H1 (cell line): ENCODE measurements around the gene ENPP7. TPM values are rescaled to one million over a fixed set of nuclear protein-coding genes. Genes with fewer than 3 reads are reported as not detected.

ENCODE experiments used
- CTCF ChIA-PET: fragments of 300-600 bp; sonication (Branson Sonifier 250); formaldehyde crosslinking; loops from one replicate; lab custom pipeline; 2021; ENCODE audit not compliant: partially characterized antibody; lab: Charles Lee
- POLR2A ChIA-PET: fragments of 300-600 bp; sonication (Branson Sonifier 250); formaldehyde crosslinking; loops from one replicate; lab custom pipeline; 2021; ENCODE audit warnings: inconsistent platforms; ENCODE audit not compliant: partially characterized antibody; lab: Charles Lee
- DNase-seq, 2 experiments: peaks; one replicate each; pipeline versions ENCODE4 v3.0.0 to v3.0.0-alpha.2; 2010 to 2022; ENCODE audit warnings: low spot score in 2 of 2, low read depth in 1 of 2, mixed read lengths in 1 of 2
- FAIRE-seq: peaks from 2 replicates; lab custom pipeline; 2011; peaks lifted over from hg19 to GRCh38; lab: Jason Lieb, UNC
- H2AFZ ChIP-seq: 2 replicates; pipeline ENCODE4 v1.8.1; 2012; ENCODE audit warnings: low read length, inconsistent platforms
- H2AK5ac ChIP-seq: 2 replicates; pipeline ENCODE4 v1.6.1; 2013; ENCODE audit warnings: low read depth, low read length
- H2BK120ac ChIP-seq: replicated peaks from 2 replicates; pipeline ENCODE3; 2013; ENCODE audit warnings: low read depth, low read length, inconsistent platforms
- H2BK12ac ChIP-seq: 2 replicates; pipeline ENCODE4 v1.6.1; 2013; ENCODE audit warnings: low read depth, low read length
- H2BK15ac ChIP-seq: 2 replicates; pipeline ENCODE4 v1.6.1; 2013; ENCODE audit warnings: low read length
- H2BK20ac ChIP-seq: 2 replicates; pipeline ENCODE4 v1.6.1; 2013; ENCODE audit warnings: low read length
- H2BK5ac ChIP-seq: 2 replicates; pipeline ENCODE4 v1.6.1; 2013; ENCODE audit warnings: low read depth, low read length
- H3K14ac ChIP-seq: 2 replicates; pipeline ENCODE4 v1.6.1; 2013; ENCODE audit warnings: inconsistent platforms; ENCODE audit not compliant: insufficient read length
- H3K18ac ChIP-seq: 2 replicates; pipeline ENCODE4 v1.6.1; 2013; ENCODE audit warnings: low read length; ENCODE audit errors: extremely low read depth
- H3K23ac ChIP-seq: 2 replicates; pipeline ENCODE4 v1.6.1; 2013; ENCODE audit warnings: inconsistent platforms; ENCODE audit not compliant: insufficient read length
- H3K23me2 ChIP-seq: 2 replicates; pipeline ENCODE4 v1.6.1; 2013; ENCODE audit warnings: low read depth, low read length
- H3K27ac ChIP-seq: 2 replicates; pipeline ENCODE4 v1.6.1; 2011; ENCODE audit warnings: low read depth, low read length, inconsistent platforms
- H3K27me3 ChIP-seq, 4 experiments: replicated peaks in 1 of 4; 1 replicate in 1 of 4; 2 replicates in 3 of 4; pipeline versions ENCODE4 v1.6.1 to v1.8.1; 2011 to 2013; ENCODE audit warnings: low read length in 3 of 4, mild to moderate bottlenecking in 3 of 4, inconsistent platforms in 2 of 4, mixed read lengths in 2 of 4, moderate library complexity in 1 of 4; ENCODE audit not compliant: control insufficient read depth in 3 of 4, insufficient read depth in 3 of 4; ENCODE audit errors: extremely low read depth in 1 of 4
- H3K36me3 ChIP-seq, 4 experiments: 2 replicates each; pipeline versions ENCODE4 v1.6.1 to v1.8.1; 2011 to 2013; ENCODE audit warnings: mild to moderate bottlenecking in 4 of 4, low read length in 3 of 4, moderate library complexity in 2 of 4, control low read depth in 1 of 4, inconsistent platforms in 1 of 4; ENCODE audit not compliant: insufficient read depth in 4 of 4, control insufficient read depth in 2 of 4
- H3K4ac ChIP-seq: replicated peaks from 2 replicates; pipeline ENCODE3; 2013; ENCODE audit warnings: low read length, low read depth, mixed read lengths, inconsistent platforms; ENCODE audit not compliant: insufficient read length
- H3K4me1 ChIP-seq, 4 experiments: replicated peaks in 1 of 4; 1 replicate in 1 of 4; 2 replicates in 3 of 4; pipeline versions ENCODE4 v1.6.1 to v1.8.1; 2011 to 2013; ENCODE audit warnings: low read length in 3 of 4, inconsistent platforms in 2 of 4, mixed read lengths in 1 of 4; ENCODE audit not compliant: insufficient read depth in 4 of 4, control insufficient read depth in 3 of 4
- H3K4me2 ChIP-seq, 2 experiments: 2 replicates each; pipeline versions ENCODE4 v1.6.1 to v1.8.1; 2011 to 2013; ENCODE audit warnings: low read depth in 2 of 2, low read length in 2 of 2, control low read depth in 1 of 2, inconsistent platforms in 1 of 2, mild to moderate bottlenecking in 1 of 2; ENCODE audit not compliant: insufficient read depth in 1 of 2
- H3K4me3 ChIP-seq, 4 experiments: fragments of 200-600, 300-600 bp in 1 of 4; sonication (generic), shearing (Covaris generic), sonication (Bioruptor Twin) in 1 of 4; 2 replicates each; pipeline versions ENCODE4 v1.5.1 to v1.8.1; 2011 to 2016; ENCODE audit warnings: low read length in 4 of 4, low read depth in 3 of 4, control low read depth in 2 of 4, inconsistent platforms in 2 of 4, mild to moderate bottlenecking in 2 of 4, mixed read lengths in 1 of 4, moderate library complexity in 1 of 4; ENCODE audit not compliant: insufficient read depth in 2 of 4; ENCODE audit errors: extremely low read depth in 1 of 4
- H3K56ac ChIP-seq: replicated peaks from 2 replicates; pipeline ENCODE3; 2013; ENCODE audit warnings: low read depth, mild to moderate bottlenecking, mixed read lengths, low read length, inconsistent platforms; ENCODE audit not compliant: insufficient read length
- H3K79me1 ChIP-seq: 2 replicates; pipeline ENCODE4 v1.6.1; 2013; ENCODE audit warnings: low read depth, low read length, control low read depth
- H3K79me2 ChIP-seq, 2 experiments: 2 replicates each; pipeline versions ENCODE4 v1.6.1 to v1.8.1; 2012 to 2013; ENCODE audit warnings: low read length in 2 of 2, mild to moderate bottlenecking in 2 of 2, inconsistent platforms in 1 of 2; ENCODE audit not compliant: insufficient read depth in 2 of 2, control insufficient read depth in 1 of 2
- H3K9ac ChIP-seq, 4 experiments: replicated peaks in 1 of 4; 1 replicate in 1 of 4; 2 replicates in 3 of 4; pipeline versions ENCODE4 v1.6.1 to v1.8.1; 2011 to 2013; ENCODE audit warnings: low read depth in 3 of 4, low read length in 3 of 4, control low read depth in 2 of 4, mild to moderate bottlenecking in 2 of 4, moderate library complexity in 2 of 4, inconsistent platforms in 1 of 4; ENCODE audit errors: extremely low read depth in 1 of 4
- H3K9me3 ChIP-seq, 2 experiments: 2 replicates each; pipeline versions ENCODE4 v1.6.1 to v1.8.1; 2012 to 2013; ENCODE audit warnings: mild to moderate bottlenecking in 2 of 2, moderate library complexity in 2 of 2, control low read depth in 1 of 2, inconsistent platforms in 1 of 2, low read depth in 1 of 2, low read length in 1 of 2, mixed read lengths in 1 of 2; ENCODE audit not compliant: insufficient read depth in 2 of 2
- H4K20me1 ChIP-seq, 2 experiments: replicated peaks in 1 of 2; 2 replicates each; pipeline versions ENCODE3 to v1.8.1; 2011 to 2013; ENCODE audit warnings: inconsistent platforms in 2 of 2, low read length in 2 of 2, mild to moderate bottlenecking in 1 of 2; ENCODE audit not compliant: insufficient read depth in 2 of 2, control insufficient read depth in 1 of 2
- H4K5ac ChIP-seq: 2 replicates; pipeline ENCODE4 v1.6.1; 2013; ENCODE audit warnings: low read length, low read depth, mixed read lengths, inconsistent platforms; ENCODE audit not compliant: insufficient read length
- H4K8ac ChIP-seq: 2 replicates; pipeline ENCODE4 v1.8.0; 2013; ENCODE audit warnings: mild to moderate bottlenecking, moderate library complexity, low read length, inconsistent platforms; ENCODE audit not compliant: insufficient read depth; ENCODE audit errors: extremely low read depth
- H4K91ac ChIP-seq: replicated peaks from 2 replicates; pipeline ENCODE3; 2013; ENCODE audit warnings: low read length, mixed read lengths, inconsistent platforms; ENCODE audit not compliant: insufficient read length
- JUND ChIP-seq: IDR thresholded peaks from 2 replicates; pipeline ENCODE4 v1.6.1; 2011; ENCODE audit warnings: mild to moderate bottlenecking, improper control_type of control experiment, low read length
- KDM4A ChIP-seq: IDR thresholded peaks from one replicate; pipeline ENCODE4 v1.7.1; 2012; ENCODE audit warnings: low read depth, mild to moderate bottlenecking, moderate library complexity, low read length, inconsistent platforms; ENCODE audit not compliant: severe bottlenecking
- MAFK ChIP-seq: IDR thresholded peaks from 2 replicates; pipeline ENCODE4 v1.6.1; 2012; ENCODE audit warnings: low read depth, mild to moderate bottlenecking, improper control_type of control experiment, low read length
- NRF1 ChIP-seq: IDR thresholded peaks from 2 replicates; pipeline ENCODE4 v1.6.1; 2011; ENCODE audit warnings: mild to moderate bottlenecking, low read depth, low read length, improper control_type of control experiment
- POLR2AphosphoS5 ChIP-seq: IDR thresholded peaks from 2 replicates; pipeline ENCODE4 v1.6.1; 2011; ENCODE audit warnings: low read depth, low read length
- WGBS, 2 experiments: shearing (Covaris generic) in 1 of 2; methylation state at CpG; one replicate each; pipeline versions ENCODE4 v1.1.6 to v1.1.7; 2013 to 2015; ENCODE audit warnings: low lambda C conversion rate in 2 of 2, mixed read lengths in 2 of 2, inconsistent platforms in 1 of 2, low coverage in 1 of 2, missing lambda C conversion rate in 1 of 2; ENCODE audit not compliant: insufficient replicate concordance in 2 of 2, insufficient coverage in 1 of 2, insufficient read length in 1 of 2; ENCODE audit errors: extremely low coverage in 1 of 2, missing lambda C conversion rate in 1 of 2; 5-methylcytosine and 5-hydroxymethylcytosine counted together
- polyA plus RNA-seq, 7 experiments: library from polyadenylated mRNA; depleted of rRNA in 3 of 7; stranded (reverse) in 5 of 7; unstranded in 2 of 7; fragments of >200 nt in 5 of 7; fragments of 200-250 nt in 2 of 7; gene quantifications; 1 replicate in 5 of 7; 2 replicates in 1 of 7; 4 replicates in 1 of 7; pipeline versions ENCODE4 v1.2.1 to v1.2.3, GENCODE V29; 2011 to 2013; ENCODE audit warnings: missing spikeins in 2 of 7, mixed read lengths in 2 of 7
- total RNA-seq: library from RNA; stranded (reverse); fragmentation: NEBNext Ultra II Directional; extraction: Animal tissue kit (Norgen Biotek cat#: 25700); gene quantifications from 2 replicates; pipeline ENCODE4 v1.2.1, GENCODE V29; 2021

ENPP7 gene
- total and polyA plus RNA-seq, 2 of the 8 experiments (the other 6 are each of a cell fraction or from before 2014, with no cell fraction given), result not detected

DNA sequence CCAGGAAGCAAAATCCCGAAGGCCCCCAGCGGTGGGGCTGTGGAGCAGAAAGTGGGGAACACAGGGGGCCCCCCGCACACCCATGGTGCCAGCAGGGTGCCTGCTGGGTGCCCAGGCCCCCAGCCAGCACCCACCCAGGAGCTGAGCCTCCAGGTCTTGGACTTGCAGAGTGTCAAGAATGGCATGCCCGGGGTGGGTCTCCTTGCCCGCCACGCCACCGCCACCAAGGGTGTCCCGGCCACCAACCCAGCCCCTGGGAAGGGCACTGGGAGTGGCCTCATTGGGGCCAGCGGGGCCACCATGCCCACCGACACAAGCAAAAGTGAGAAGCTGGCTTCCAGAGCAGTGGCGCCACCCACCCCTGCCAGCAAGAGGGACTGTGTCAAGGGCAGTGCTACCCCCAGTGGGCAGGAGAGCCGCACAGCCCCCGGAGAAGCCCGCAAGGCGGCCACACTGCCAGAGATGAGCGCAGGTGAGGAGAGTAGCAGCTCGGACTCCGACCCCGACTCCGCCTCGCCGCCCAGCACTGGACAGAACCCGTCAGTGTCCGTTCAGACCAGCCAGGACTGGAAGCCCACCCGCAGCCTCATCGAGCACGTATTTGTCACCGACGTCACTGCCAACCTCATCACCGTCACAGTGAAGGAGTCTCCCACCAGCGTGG is 53.7 kb downstream of the ENPP7 start:
- Histone ChIP-seq H3K9me3 (no peaks in the 10 kb centered on the region), H3K14ac (no peak overlapping the region), H3K36me3 (peaks cover 25 to 64% (median 47%) of the 10 kb centered on the region in 4 experiments; a peak in 7 of 8 replicates), H3K4me1 (peaks cover 3 to 32% (median 18%) of the 10 kb centered on the region in 4 experiments), H2AFZ (no peak overlapping the region), H3K27ac (no peak overlapping the region), H3K18ac (no peak overlapping the region), H4K5ac (no peak overlapping the region), H2AK5ac (no peak overlapping the region), H4K8ac (no peak overlapping the region), H2BK15ac (no peak overlapping the region), H4K20me1 (peaks cover 40 to 55% of the 10 kb centered on the region in 2 experiments), H2BK120ac (no peak overlapping the region), H2BK20ac (no peak overlapping the region), H4K91ac (no peak overlapping the region), H3K27me3 (peaks cover 0 to 14% (median 9%) of the 10 kb centered on the region in 4 experiments; a peak in 6 of 7 replicates), H3K4ac (no peak overlapping the region), H3K23me2 (peaks cover under 1% of the 10 kb centered on the region; the same call in 1 of the 2 replicates), H3K79me1 (peaks cover 31% of the 10 kb centered on the region), H3K9ac (no peak overlapping the region), H3K79me2 (peaks cover 0 to 22% of the 10 kb centered on the region in 2 experiments; a peak in 2 of 4 replicates), H2BK5ac (no peak overlapping the region), H3K23ac (no peak overlapping the region), H2BK12ac (no peak overlapping the region), H3K4me2 (no peak overlapping the region), H3K56ac (no peak overlapping the region), H3K4me3 (no peak overlapping the region)
- TF ChIP-seq KDM4A (no peak), POLR2AphosphoS5 (0 out of 2 replicates have a peak, but pooled peaks have one; percentile 3), JUND (no peak), NRF1 (no peak), MAFK (no peak)
- CTCF ChIA-PET, result interaction anchor here (0.6 to 3.7 kb wide), 8 partner anchors 9 to 652 kb away, joined by 3 to 18 read pairs (median 4); no protein-coding TSS in a partner anchor
- DNase-seq (no peak), FAIRE-seq (no peak)
- POLR2A ChIA-PET, result interaction anchor here (0.6 to 4.2 kb wide), 10 partner anchors 15 to 233 kb away, joined by 3 to 18 read pairs (median 4); no protein-coding TSS in a partner anchor
- 95% methylated on average over 30 of the region's 31 CpGs; no CpG with 5 or more reads in 1 of the 2 experiments for WGBS, 2 experiments
